ENCODE measurements around the gene CRYBG3. TPM values are rescaled to one million over a fixed set of nuclear protein-coding genes. Genes with fewer than 3 reads are reported as not detected.

The CRYBG3 gene
- total and polyA plus RNA-seq, 3 donors from 2014 or later = 39.7 to 49.8 (median 47.6) TPM

GRCh38 chr3:97948351-97949109 lies 126.7 kb downstream of the CRYBG3 start:
- Histone ChIP-seq H3K36me3 (ENCODE audit: low read depth, missing control alignments) (no peaks in the 10 kb centered on the region), H3K9me3 (no peaks in the 10 kb centered on the region), H3K4me3 (no peak overlapping the region), H3K27ac (no peak overlapping the region), H3K4me1 (no peaks in the 10 kb centered on the region), H3K27me3 (no peaks in the 10 kb centered on the region)
- 80 to 84% methylated on average over 5 of the region's 5 CpGs for WGBS, 2 donors
- no peak for DNase-seq
- no peak for TF ChIP-seq CTCF (IDR thresholded peaks at IDR 0.05)
- TF ChIP-seq POLR2A (IDR thresholded peaks at IDR 0.05) = no peak
- intact Hi-C loops (cut with DNase I; ENCODE audit: low total_unique reads) = no loop called here

GRCh38 chr3:97949110-97949485 lies 127.3 kb downstream of the CRYBG3 start:
- no peak overlapping the region for H3K27ac ChIP-seq
- DNase-seq = no peak
- intact Hi-C loops (cut with DNase I; ENCODE audit: low total_unique reads) = no loop called here
- no peaks in the 10 kb centered on the region for H3K36me3 ChIP-seq (ENCODE audit: low read depth, missing control alignments)
- H3K9me3 ChIP-seq = no peaks in the 10 kb centered on the region
- TF ChIP-seq POLR2A (IDR thresholded peaks at IDR 0.05) = no peak
- no peak for TF ChIP-seq CTCF (IDR thresholded peaks at IDR 0.05)
- WGBS, 2 donors = 95 to 100% methylated on average over 2 of the region's 2 CpGs
- H3K4me1 ChIP-seq = no peaks in the 10 kb centered on the region
- H3K4me3 ChIP-seq = no peak overlapping the region
- no peaks in the 10 kb centered on the region for H3K27me3 ChIP-seq

- DNase-seq = no peak
- no peaks in the 10 kb centered on the region for H3K4me1 ChIP-seq
- H3K36me3 ChIP-seq (ENCODE audit: low read depth, missing control alignments) = no peaks in the 10 kb centered on the region
- no peak overlapping the region for H3K4me3 ChIP-seq
- no peaks in the 10 kb centered on the region for H3K9me3 ChIP-seq
- intact Hi-C loops (cut with DNase I; ENCODE audit: low total_unique reads) = no loop called here
- H3K27me3 ChIP-seq = no peaks in the 10 kb centered on the region
- no peak for TF ChIP-seq POLR2A (IDR thresholded peaks at IDR 0.05)
- TF ChIP-seq CTCF (IDR thresholded peaks at IDR 0.05) = no peak
- 83% methylated on average over 5 of the region's 5 CpGs for WGBS, 2 donors
- H3K27ac ChIP-seq = no peak overlapping the region
Observed at GRCh38 chr3:97949743-97950142, 127.9 kb downstream of the CRYBG3 start.

DNA sequence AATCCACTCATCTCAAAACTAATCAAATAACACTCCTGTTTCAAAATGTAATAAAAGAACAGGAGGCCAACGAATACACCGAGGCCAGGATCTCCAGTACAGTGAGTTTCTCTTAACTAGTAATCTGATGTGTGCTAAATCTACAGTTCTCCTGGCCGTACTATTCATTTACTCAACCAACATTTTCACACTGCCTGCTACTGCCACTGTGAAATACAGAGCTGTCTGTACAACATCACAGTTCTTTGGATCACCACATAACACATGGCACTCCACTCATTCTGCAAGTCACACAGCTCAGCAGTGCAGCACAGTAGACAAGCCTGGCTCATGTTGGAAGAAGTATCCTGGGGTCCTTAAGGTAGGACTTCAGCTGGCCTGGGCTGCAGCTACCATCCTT lies 128.5 kb downstream of the CRYBG3 start:
- no peak for DNase-seq
- WGBS, 2 donors = 67 to 69% methylated on average over 3 of the region's 3 CpGs
- intact Hi-C loops (cut with DNase I; ENCODE audit: low total_unique reads) = no loop called here
- Histone ChIP-seq H3K36me3 (ENCODE audit: low read depth, missing control alignments) (no peaks in the 10 kb centered on the region), H3K4me3 (no peak overlapping the region), H3K9me3 (no peaks in the 10 kb centered on the region), H3K27me3 (no peaks in the 10 kb centered on the region), H3K4me1 (no peaks in the 10 kb centered on the region), H3K27ac (no peak overlapping the region)
- TF ChIP-seq POLR2A (IDR thresholded peaks at IDR 0.05) = no peak
- TF ChIP-seq CTCF (IDR thresholded peaks at IDR 0.05) = no peak

- 92 to 93% methylated on average over 3 of the region's 3 CpGs for WGBS, 2 donors
- H3K36me3 ChIP-seq (ENCODE audit: low read depth, missing control alignments) = no peaks in the 10 kb centered on the region
Observed at GRCh38 chr3:97952280-97952679, 130.5 kb downstream of the CRYBG3 start.

More at GRCh38 chr3:97952280-97952679, 130.5 kb downstream of the CRYBG3 start:
- Histone ChIP-seq H3K9me3 (no peaks in the 10 kb centered on the region), H3K27ac (no peak overlapping the region), H3K4me3 (no peak overlapping the region), H3K27me3 (no peaks in the 10 kb centered on the region), H3K4me1 (no peaks in the 10 kb centered on the region)
- no peak for DNase-seq
- TF ChIP-seq CTCF (IDR thresholded peaks at IDR 0.05) (no peak), POLR2A (IDR thresholded peaks at IDR 0.05) (no peak)
- intact Hi-C loops (cut with DNase I; ENCODE audit: low total_unique reads) = no loop called here
